Measurements from ENCODE around the gene ATP7A.
"Not testable (repeated sequence)": the region's sequence is repeated elsewhere in the genome, so short reads cannot be mapped to it uniquely, and the experiment has no call there.

ATP7A gene

GRCh38 chrX:78073147-78074077 is 162.9 kb downstream of the ATP7A start:
- DNase-seq (peak; percentile 12 to 25 (median 20)), ATAC-seq (replicated peaks) (peak; percentile 83)
- H3K36me3 Mint-ChIP-seq (ENCODE audit: insufficient read depth); H3K4me1 Mint-ChIP-seq (ENCODE audit: low read depth in 2 of 2); H3K27me3 Mint-ChIP-seq; H3K9me3 Mint-ChIP-seq: not testable (repeated sequence)
- Mint-ChIP-seq H3K4me3 (peak overlapping the region; percentile 29 to 55), H3K27ac (peak overlapping the region; percentile 62 to 67)

- H3K9me3 Mint-ChIP-seq = peaks cover 2 to 6% of the 10 kb centered on the region in 2 donors
- H3K27ac Mint-ChIP-seq = no peak overlapping the region
- H3K27me3 Mint-ChIP-seq = no peaks in the 10 kb centered on the region
- DNase-seq (no peak), ATAC-seq (replicated peaks) (no peak)
- peaks cover 2% of the 10 kb centered on the region for H3K36me3 Mint-ChIP-seq (ENCODE audit: insufficient read depth)
- peaks cover 0 to 2% of the 10 kb centered on the region in 2 donors for H3K4me1 Mint-ChIP-seq (ENCODE audit: low read depth in 2 of 2)
- H3K4me3 Mint-ChIP-seq = no peak overlapping the region
Observed at GRCh38 chrX:78074088-78074487, 163.6 kb downstream of the ATP7A start.

GRCh38 chrX:78075787-78076389 is 165.4 kb downstream of the ATP7A start:
- Mint-ChIP-seq H3K9me3 (peaks cover 2 to 6% of the 10 kb centered on the region in 2 donors), H3K4me3 (no peak overlapping the region), H3K27me3 (no peaks in the 10 kb centered on the region), H3K36me3 (ENCODE audit: insufficient read depth) (peaks cover 2% of the 10 kb centered on the region), H3K27ac (no peak overlapping the region), H3K4me1 (ENCODE audit: low read depth in 2 of 2) (peaks cover 0 to 2% of the 10 kb centered on the region in 2 donors)
- ATAC-seq (replicated peaks) = no peak
- no peak for DNase-seq

- H3K9me3 Mint-ChIP-seq; H3K27ac Mint-ChIP-seq; DNase-seq; ATAC-seq (replicated peaks); H3K36me3 Mint-ChIP-seq (ENCODE audit: insufficient read depth); H3K4me3 Mint-ChIP-seq; H3K4me1 Mint-ChIP-seq (ENCODE audit: low read depth in 2 of 2); H3K27me3 Mint-ChIP-seq: not testable (repeated sequence)
Observed at GRCh38 chrX:78081413-78081812, 170.9 kb downstream of the ATP7A start.

GRCh38 chrX:78092296-78092695 is 181.8 kb downstream of the ATP7A start:
- DNase-seq = no peak
- Mint-ChIP-seq H3K4me3 (no peak overlapping the region), H3K27ac (no peak overlapping the region), H3K9me3 (no peaks in the 10 kb centered on the region), H3K4me1 (ENCODE audit: low read depth in 2 of 2) (no peaks in the 10 kb centered on the region), H3K27me3 (no peaks in the 10 kb centered on the region), H3K36me3 (ENCODE audit: insufficient read depth) (no peaks in the 10 kb centered on the region)
- ATAC-seq (replicated peaks) = peak; percentile 43

GRCh38 chrX:78098108-78098507 is 187.6 kb downstream of the ATP7A start:
- ATAC-seq (replicated peaks) = no peak
- Mint-ChIP-seq H3K9me3 (no peaks in the 10 kb centered on the region), H3K27ac (no peak overlapping the region), H3K36me3 (ENCODE audit: insufficient read depth) (no peaks in the 10 kb centered on the region), H3K4me1 (ENCODE audit: low read depth in 2 of 2) (peaks cover 2% of the 10 kb centered on the region in 2 donors), H3K27me3 (no peaks in the 10 kb centered on the region), H3K4me3 (no peak overlapping the region)
- DNase-seq = no peak
